Adipose tissue (tissue), 3 donors: ENCODE results near the gene MRPL43. TPM values are rescaled to one million over a fixed set of nuclear protein-coding genes. Genes with fewer than 3 reads are reported as not detected.
A peak's percentile ranks its signal among the peaks of the same experiment; 100 is the strongest.
"Not testable (repeated sequence)": the region's sequence is repeated elsewhere in the genome, so short reads cannot be mapped to it uniquely, and the experiment has no call there.

Source experiments
- H3K27ac ChIP-seq: one replicate; pipeline ENCODE4 v1.5.1; 2013; ENCODE audit warnings: low read depth, low read length
- WGBS, 3 donors: extraction: QIAGEN DNeasy Blood & Tissue Kit; methylation state at CpG; one replicate each; pipeline ENCODE4 v1.1.7; 2013; 5-methylcytosine and 5-hydroxymethylcytosine counted together
- polyA plus RNA-seq, 3 donors: library from polyadenylated mRNA; stranded (reverse); fragments of 200-250 nt; gene quantifications; one replicate each; pipeline ENCODE4 v1.2.3, GENCODE V29; 2013
- donor health status: healthy with polysubstance abuse.
- donor health status: Bipolar disorder and iron deficiency.
- donor health status: healthy.

The MRPL43 gene
- polyA plus RNA-seq = 100 to 1,000 TPM in 1 of 3 donors, 10 to 100 TPM in 2; 76.5 to 109 (median 96.3) TPM

- H3K27ac ChIP-seq = no peak within 1 kb of the TSS
- WGBS, 3 donors = 1% methylated on average over 75 of the region's 75 CpGs
Measured at GRCh38 chr10:100986952-100987684, at the start of gene MRPL43, which contains the start of gene TWNK. Gene MRPL43 (minus strand): TSS chr10:100987497. CDS start chr10:100987443, 54 bp downstream. Gene TWNK (plus strand): TSS chr10:100987543. CDS start chr10:100988211, 668 bp downstream.

GRCh38 chr10:101036726-101037125 is 49.4 kb upstream of the MRPL43 start:
- no peak overlapping the region for H3K27ac ChIP-seq
- 80 to 90% (median 86%) methylated on average over 7 of the region's 7 CpGs for whole genome bisulfite sequencing, 3 donors

- H3K27ac ChIP-seq = no peak overlapping the region
- 84 to 86% (median 84%) methylated on average over 10 of the region's 10 CpGs for WGBS, 3 donors
Measured at GRCh38 chr10:101035916-101036702, 48.8 kb upstream of the MRPL43 start.

- no peak overlapping the region for H3K27ac ChIP-seq
- WGBS, 3 donors = 86 to 94% (median 90%) methylated on average over 7 of the region's 7 CpGs
Measured at GRCh38 chr10:101035314-101035713, 48.0 kb upstream of the MRPL43 start.

- WGBS, 3 donors = 87 to 96% (median 96%) methylated on average over 4 of the region's 4 CpGs
Measured at GRCh38 chr10:101034404-101034803, 47.1 kb upstream of the MRPL43 start.

GRCh38 chr10:101033276-101033675 is 46.0 kb upstream of the MRPL43 start:
- WGBS, 3 donors = 60 to 69% (median 61%) methylated on average over 3 of the region's 3 CpGs
- H3K27ac ChIP-seq = no peak overlapping the region

More at GRCh38 chr10:101034404-101034803, 47.1 kb upstream of the MRPL43 start:
- H3K27ac ChIP-seq = not testable (repeated sequence)

- 3 to 15% (median 4%) methylated on average over 6 of the region's 6 CpGs for WGBS, 3 donors
- H3K27ac ChIP-seq = peak overlapping the region; percentile 71
Measured at GRCh38 chr10:101032637-101033224, 45.4 kb upstream of the MRPL43 start.

- 0 to 1% (median 0%) methylated on average over 46 to 47 of the region's 47 CpGs for WGBS, 3 donors
- H3K27ac ChIP-seq = peak overlapping the region; percentile 71
Measured at GRCh38 chr10:101031796-101032636, 44.7 kb upstream of the MRPL43 start.

- peak within 1 kb of the TSS; percentile 71 for H3K27ac ChIP-seq
- WGBS, 3 donors = 0 to 1% (median 0%) methylated on average over 38 of the region's 38 CpGs
Measured at GRCh38 chr10:101031128-101031795, 44.0 kb upstream of the MRPL43 start, which contains the start of the genes PDZD7 and SFXN3. Gene PDZD7 (minus strand): TSS chr10:101031129. CDS start chr10:101030219, 910 bp downstream. Gene SFXN3 (plus strand): TSS chr10:101031234. CDS start chr10:101034695, 3,461 bp downstream.

GRCh38 chr10:101030496-101031127 is 43.3 kb upstream of the MRPL43 start:
- no peak overlapping the region for H3K27ac ChIP-seq
- WGBS, 3 donors = 10 to 15% (median 13%) methylated on average over 20 to 25 of the region's 25 CpGs

GRCh38 chr10:101029520-101030295 is 42.4 kb upstream of the MRPL43 start:
- 64 to 71% (median 70%) methylated on average over 22 to 27 of the region's 27 CpGs for WGBS, 3 donors
- no peak overlapping the region for H3K27ac ChIP-seq

GRCh38 chr10:101028446-101029337 is 41.4 kb upstream of the MRPL43 start:
- no peak overlapping the region for H3K27ac ChIP-seq
- WGBS, 3 donors = 45 to 79% (median 51%) methylated on average over 6 to 7 of the region's 7 CpGs

GRCh38 chr10:101027106-101027720 is 39.9 kb upstream of the MRPL43 start:
- H3K27ac ChIP-seq = no peak overlapping the region
- 75 to 82% (median 80%) methylated on average over 10 of the region's 10 CpGs for WGBS, 3 donors

GRCh38 chr10:101022967-101023705 is 35.8 kb upstream of the MRPL43 start:
- H3K27ac ChIP-seq = no peak overlapping the region
- WGBS, 3 donors = 88 to 92% (median 89%) methylated on average over 10 to 15 of the region's 15 CpGs
